ENCODE measurements around the gene INCA1. TPM values are rescaled to one million over a fixed set of nuclear protein-coding genes. Genes with fewer than 3 reads are reported as not detected.

INCA1 gene
- polyA plus RNA-seq, 3 donors = 0.38 to 0.52 (median 0.44) TPM

- Histone ChIP-seq H3K79me2 (ENCODE audit: insufficient read depth, low read length) (peaks cover 82% of the 10 kb centered on the region), H3K4me3 (replicated peaks in 1 of 3; ENCODE audit: low read depth in 2 of 3, low read length in 3 of 3) (peak overlapping the region; percentile 92 to 95 (median 94)), H3K9ac (ENCODE audit: insufficient read depth, low read length, poor library complexity, severe bottlenecking) (peak overlapping the region; percentile 45), H3K4me1 (ENCODE audit: control insufficient read depth in 1 of 2, insufficient read depth in 2 of 2, low read length in 2 of 2) (peaks cover 69 to 84% of the 10 kb centered on the region in 2 donors), H3K27ac (ENCODE audit: low read depth in 1 of 2, low read length in 2 of 2) (peak overlapping the region; percentile 85 to 94), H3K4me2 (replicated peaks; ENCODE audit: extremely low read depth, low read length, poor library complexity, severe bottlenecking) (peak overlapping the region; percentile 98), H3K9me3 (replicated peaks in 1 of 2; ENCODE audit: control insufficient read depth in 1 of 2, insufficient read depth in 1 of 2, low read length in 2 of 2) (no peaks in the 10 kb centered on the region), H3K27me3 (ENCODE audit: control insufficient read depth in 2 of 2, insufficient read depth in 2 of 2, low read length in 2 of 2) (no peaks in the 10 kb centered on the region), H4K20me1 (ENCODE audit: insufficient read depth, low read length) (peaks cover 67% of the 10 kb centered on the region), H3K36me3 (replicated peaks in 1 of 2; ENCODE audit: control insufficient read depth in 1 of 2, insufficient read depth in 2 of 2, low read length in 2 of 2) (peaks cover 32 to 43% of the 10 kb centered on the region in 2 donors), H2AFZ (ENCODE audit: insufficient read depth, low read depth, low read length, poor library complexity, severe bottlenecking) (no peak overlapping the region)
- no peak for DNase-seq
- intact Hi-C loops (cut with micrococcal nuclease) = loop anchor here in 1 of 2 donors (5.0 kb wide), 2 partner anchors 44 to 179 kb away; partner anchors contain the start of gene CHRNE
- WGBS (ENCODE audit: insufficient coverage) = no CpG with 5 or more reads among the region's 4 CpGs
- Mint-ChIP-seq H3K4me1 (peaks cover 71% of the 10 kb centered on the region), H3K4me3 (peak overlapping the region; percentile 96 to 97), H3K9me3 (no peaks in the 10 kb centered on the region), H3K27ac (peak overlapping the region; percentile 95 to 99 (median 97)), H3K27me3 (ENCODE audit: low read depth in 3 of 3) (peaks cover 0 to 5% (median 0%) of the 10 kb centered on the region in 3 donors), H3K36me3 (peaks cover 44 to 51% of the 10 kb centered on the region in 2 donors)
- TF ChIP-seq CTCF (IDR thresholded peaks at IDR 0.05) = no peak
Measured at GRCh38 chr17:4945944-4946280, 51.4 kb downstream of the INCA1 start.

GRCh38 chr17:4945176-4945943 lies 52.0 kb downstream of the INCA1 start:
- H4K20me1 ChIP-seq (ENCODE audit: insufficient read depth, low read length) = peaks cover 71% of the 10 kb centered on the region
- no peak for TF ChIP-seq CTCF (IDR thresholded peaks at IDR 0.05)
- peak overlapping the region; percentile 85 to 94 for H3K27ac ChIP-seq (ENCODE audit: low read depth in 1 of 2, low read length in 2 of 2)
- peak; percentile 86 to 96 (median 93) for DNase-seq
- Mint-ChIP-seq H3K36me3 (peaks cover 44 to 51% of the 10 kb centered on the region in 2 donors), H3K27ac (peak overlapping the region; percentile 95 to 99 (median 97)), H3K9me3 (no peaks in the 10 kb centered on the region), H3K4me3 (peak overlapping the region; percentile 68 to 86), H3K27me3 (ENCODE audit: low read depth in 3 of 3) (peaks cover 0 to 5% (median 0%) of the 10 kb centered on the region in 3 donors), H3K4me1 (peaks cover 68% of the 10 kb centered on the region)
- H3K4me1 ChIP-seq (ENCODE audit: control insufficient read depth in 1 of 2, insufficient read depth in 2 of 2, low read length in 2 of 2) = peaks cover 65 to 83% of the 10 kb centered on the region in 2 donors
- WGBS (ENCODE audit: insufficient coverage) = 40% methylated on average over 3 of the region's 7 CpGs
- no peaks in the 10 kb centered on the region for H3K27me3 ChIP-seq (ENCODE audit: control insufficient read depth in 2 of 2, insufficient read depth in 2 of 2, low read length in 2 of 2)
- peaks cover 82% of the 10 kb centered on the region for H3K79me2 ChIP-seq (ENCODE audit: insufficient read depth, low read length)
- no peaks in the 10 kb centered on the region for H3K9me3 ChIP-seq (replicated peaks in 1 of 2; ENCODE audit: control insufficient read depth in 1 of 2, insufficient read depth in 1 of 2, low read length in 2 of 2)
- intact Hi-C loops (cut with micrococcal nuclease) = loop anchor here in 1 of 2 donors (5.0 kb wide), 2 partner anchors 43 to 178 kb away; partner anchors contain the start of gene CHRNE
- H3K36me3 ChIP-seq (replicated peaks in 1 of 2; ENCODE audit: control insufficient read depth in 1 of 2, insufficient read depth in 2 of 2, low read length in 2 of 2) = peaks cover 32 to 43% of the 10 kb centered on the region in 2 donors
- no peak overlapping the region for H2AFZ ChIP-seq (ENCODE audit: insufficient read depth, low read depth, low read length, poor library complexity, severe bottlenecking)
- peak overlapping the region; percentile 2 to 94 (median 92) for H3K4me3 ChIP-seq (replicated peaks in 1 of 3; ENCODE audit: low read depth in 2 of 3, low read length in 3 of 3)
- peak overlapping the region; percentile 61 for H3K9ac ChIP-seq (ENCODE audit: insufficient read depth, low read length, poor library complexity, severe bottlenecking)
- H3K4me2 ChIP-seq (replicated peaks; ENCODE audit: extremely low read depth, low read length, poor library complexity, severe bottlenecking) = peak overlapping the region; percentile 98

All from CD14-positive monocyte (primary cell).